DND-41 (cell line): ENCODE results near the gene EDC3.

Experiments
- ATAC-seq: fragments of 200-7000 bp; cut with Tn5 transposase; 3 replicates; pipeline ENCODE4 v1.9.1; 2021; ENCODE audit warnings: low read depth; ENCODE audit not compliant: insufficient read depth
- DNase-seq: peaks from one replicate; pipeline ENCODE4 v3.0.0-alpha.2; 2020
- H2AFZ ChIP-seq: 2 replicates; pipeline ENCODE4 v1.6.0; 2012; ENCODE audit warnings: low read depth, low read length
- H3K27ac ChIP-seq: 2 replicates; pipeline ENCODE4 v1.5.1; 2012; ENCODE audit warnings: low read length, inconsistent platforms
- H3K27me3 ChIP-seq: fragments of 200-600 bp; sonication (generic); 2 replicates; pipeline ENCODE4 v1.6.0; 2012; ENCODE audit warnings: low read length, mild to moderate bottlenecking, inconsistent platforms; ENCODE audit not compliant: insufficient read depth, poor library complexity
- H3K36me3 ChIP-seq: 2 replicates; pipeline ENCODE4 v1.5.1; 2012; ENCODE audit warnings: low read length, inconsistent platforms; ENCODE audit not compliant: insufficient read depth
- H3K4me1 ChIP-seq: 2 replicates; pipeline ENCODE4 v1.5.1; 2012; ENCODE audit warnings: mild to moderate bottlenecking, low read length; ENCODE audit not compliant: insufficient read depth
- H3K4me2 ChIP-seq: 2 replicates; pipeline ENCODE4 v1.6.0; 2012; ENCODE audit warnings: mild to moderate bottlenecking, moderate library complexity, low read length, inconsistent platforms; ENCODE audit not compliant: insufficient read depth
- H3K4me3 ChIP-seq, 2 experiments: fragments of 200-600 bp in 1 of 2; shearing (Covaris generic) in 1 of 2; 2 replicates each; pipeline ENCODE4 v1.5.1; 2012 to 2016; ENCODE audit warnings: inconsistent platforms in 2 of 2, low read length in 2 of 2, mild to moderate bottlenecking in 2 of 2, low read depth in 1 of 2, moderate library complexity in 1 of 2
- H3K79me2 ChIP-seq: 2 replicates; pipeline ENCODE4 v1.6.0; 2012; ENCODE audit warnings: low read length, inconsistent platforms; ENCODE audit not compliant: insufficient read depth
- H3K9ac ChIP-seq: 2 replicates; pipeline ENCODE4 v1.6.0; 2012; ENCODE audit warnings: low read depth, mild to moderate bottlenecking, inconsistent platforms, low read length, moderate library complexity
- H3K9me3 ChIP-seq: 2 replicates; pipeline ENCODE4 v1.5.1; 2012; ENCODE audit warnings: low read length, moderate library complexity, mild to moderate bottlenecking, inconsistent platforms; ENCODE audit not compliant: insufficient read depth, severe bottlenecking
- H4K20me1 ChIP-seq: 2 replicates; pipeline ENCODE4 v1.6.0; 2012; ENCODE audit warnings: low read length; ENCODE audit not compliant: insufficient read depth
- EZH2 ChIP-seq: IDR thresholded peaks from 3 replicates; pipeline ENCODE4 v1.6.1; 2012; ENCODE audit warnings: borderline replicate concordance, low read depth, mild to moderate bottlenecking, moderate library complexity, low read length, inconsistent platforms; ENCODE audit not compliant: severe bottlenecking
- TF ChIP-seq, protein P1 (sequence below): IDR thresholded peaks from 2 replicates; pipeline ENCODE4 v1.5.1; 2012; ENCODE audit warnings: borderline replicate concordance, low read length, moderate library complexity, mild to moderate bottlenecking; ENCODE audit not compliant: poor library complexity, severe bottlenecking; ENCODE audit errors: extremely low read depth

Gene EDC3

DNA sequence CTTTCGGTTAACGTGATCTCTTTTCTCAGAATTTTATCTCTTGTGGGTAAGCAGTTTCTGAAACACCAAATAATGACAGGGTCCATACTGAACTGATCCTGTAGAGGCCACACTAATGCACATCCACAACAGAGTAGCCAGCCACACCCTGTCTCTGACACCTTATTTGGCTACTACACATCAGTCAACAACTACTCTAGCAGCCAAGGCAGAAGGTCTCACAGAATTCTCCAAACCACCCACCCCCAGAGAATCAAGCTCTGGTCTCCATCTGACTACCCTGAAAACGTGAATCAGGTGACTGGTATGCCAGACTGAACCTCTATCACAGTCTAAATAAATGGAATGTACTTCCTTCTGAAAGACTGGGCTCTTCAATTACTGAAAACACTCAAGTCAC lies 38.0 kb downstream of the EDC3 start:
- Histone ChIP-seq H3K9ac (no peak overlapping the region), H3K4me3 (no peak overlapping the region), H3K79me2 (peaks cover 25% of the 10 kb centered on the region), H3K4me1 (no peaks in the 10 kb centered on the region), H2AFZ (no peak overlapping the region), H4K20me1 (peaks cover 17% of the 10 kb centered on the region; the same call in 1 of the 2 replicates), H3K27ac (no peak overlapping the region), H3K9me3 (no peaks in the 10 kb centered on the region), H3K27me3 (no peaks in the 10 kb centered on the region), H3K4me2 (no peak overlapping the region), H3K36me3 (peaks cover 27% of the 10 kb centered on the region; the same call in 1 of the 2 replicates)
- TF ChIP-seq, protein P1, sequence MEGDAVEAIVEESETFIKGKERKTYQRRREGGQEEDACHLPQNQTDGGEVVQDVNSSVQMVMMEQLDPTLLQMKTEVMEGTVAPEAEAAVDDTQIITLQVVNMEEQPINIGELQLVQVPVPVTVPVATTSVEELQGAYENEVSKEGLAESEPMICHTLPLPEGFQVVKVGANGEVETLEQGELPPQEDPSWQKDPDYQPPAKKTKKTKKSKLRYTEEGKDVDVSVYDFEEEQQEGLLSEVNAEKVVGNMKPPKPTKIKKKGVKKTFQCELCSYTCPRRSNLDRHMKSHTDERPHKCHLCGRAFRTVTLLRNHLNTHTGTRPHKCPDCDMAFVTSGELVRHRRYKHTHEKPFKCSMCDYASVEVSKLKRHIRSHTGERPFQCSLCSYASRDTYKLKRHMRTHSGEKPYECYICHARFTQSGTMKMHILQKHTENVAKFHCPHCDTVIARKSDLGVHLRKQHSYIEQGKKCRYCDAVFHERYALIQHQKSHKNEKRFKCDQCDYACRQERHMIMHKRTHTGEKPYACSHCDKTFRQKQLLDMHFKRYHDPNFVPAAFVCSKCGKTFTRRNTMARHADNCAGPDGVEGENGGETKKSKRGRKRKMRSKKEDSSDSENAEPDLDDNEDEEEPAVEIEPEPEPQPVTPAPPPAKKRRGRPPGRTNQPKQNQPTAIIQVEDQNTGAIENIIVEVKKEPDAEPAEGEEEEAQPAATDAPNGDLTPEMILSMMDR = no peak
- TF ChIP-seq EZH2 = no peak
- no peak for ATAC-seq
- no peak for DNase-seq

DNA sequence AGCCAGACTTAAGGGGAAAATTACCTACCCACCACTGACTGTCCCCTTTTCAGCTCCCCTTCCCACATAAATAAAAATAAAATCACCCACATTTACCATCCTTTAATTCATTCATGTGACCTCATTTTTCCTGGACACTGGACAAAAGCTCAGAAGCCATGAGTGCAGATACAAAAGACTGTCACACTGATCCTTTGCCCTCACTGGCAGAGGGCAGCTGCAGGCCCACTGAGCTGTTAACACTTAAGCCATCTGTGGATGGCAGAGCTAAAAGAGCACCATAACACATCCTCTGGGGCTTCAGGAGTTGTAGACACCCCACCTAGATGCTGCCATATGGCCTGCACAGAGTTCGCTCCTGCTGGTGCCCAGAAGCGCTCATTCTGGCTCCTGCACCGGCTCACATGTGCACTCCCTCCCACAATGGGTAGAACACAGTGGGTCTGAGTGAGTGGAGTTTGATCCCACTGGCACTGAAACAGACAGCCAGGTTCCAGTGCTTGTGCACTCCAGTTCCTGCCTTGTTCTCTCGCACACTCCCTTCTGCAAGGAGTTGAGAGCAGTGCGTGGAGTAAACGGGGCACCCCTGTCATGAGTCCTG lies 38.8 kb downstream of the EDC3 start:
- peaks cover 17% of the 10 kb centered on the region; the same call in 1 of the 2 replicates for H4K20me1 ChIP-seq
- no peak overlapping the region for H3K4me2 ChIP-seq
- no peak overlapping the region for H3K4me3 ChIP-seq
- no peaks in the 10 kb centered on the region for H3K4me1 ChIP-seq
- peaks cover 30% of the 10 kb centered on the region for H3K36me3 ChIP-seq
- H3K27me3 ChIP-seq = no peaks in the 10 kb centered on the region
- peaks cover 21% of the 10 kb centered on the region for H3K79me2 ChIP-seq
- no peak overlapping the region for H2AFZ ChIP-seq
- DNase-seq = no peak
- H3K27ac ChIP-seq = no peak overlapping the region
- TF ChIP-seq EZH2 = no peak
- TF ChIP-seq, protein P1 = no peak
- ATAC-seq = no peak
- H3K9me3 ChIP-seq = no peaks in the 10 kb centered on the region
- H3K9ac ChIP-seq = no peak overlapping the region

DNA sequence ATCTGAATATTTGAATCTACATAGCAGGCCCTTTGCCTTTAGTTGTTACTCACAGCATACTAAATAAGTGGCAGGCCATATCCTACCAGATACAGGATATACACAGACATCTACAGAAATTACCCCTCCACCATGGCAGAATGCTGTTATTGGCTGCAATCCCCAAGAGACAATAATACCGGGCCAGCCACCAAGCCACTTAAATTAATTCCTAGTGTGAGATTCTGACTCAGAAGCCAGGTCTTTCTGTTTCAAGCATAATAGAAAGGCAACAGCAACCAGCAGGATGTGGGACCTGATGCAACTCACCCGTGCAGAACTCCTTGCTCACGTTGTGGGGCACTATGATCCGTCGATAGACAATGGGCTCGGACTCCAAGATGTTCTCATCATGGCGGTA lies 40.4 kb downstream of the EDC3 start:
- peaks cover 17% of the 10 kb centered on the region; the same call in 1 of the 2 replicates for H4K20me1 ChIP-seq
- H3K27me3 ChIP-seq = no peaks in the 10 kb centered on the region
- H3K9me3 ChIP-seq = no peaks in the 10 kb centered on the region
- no peaks in the 10 kb centered on the region for H3K4me1 ChIP-seq
- no peak overlapping the region for H3K9ac ChIP-seq
- ATAC-seq = no peak
- H3K27ac ChIP-seq = no peak overlapping the region
- TF ChIP-seq, protein P1 = no peak
- TF ChIP-seq EZH2 = no peak
- H3K4me2 ChIP-seq = no peak overlapping the region
- peaks cover 17% of the 10 kb centered on the region for H3K79me2 ChIP-seq
- H2AFZ ChIP-seq = no peak overlapping the region
- DNase-seq = no peak
- peaks cover 37% of the 10 kb centered on the region for H3K36me3 ChIP-seq
- H3K4me3 ChIP-seq = no peak overlapping the region
